Head of caudate nucleus (tissue), 42 donors: Measurements from ENCODE around the gene PDS5A.
"Not testable (repeated sequence)": the region's sequence is repeated elsewhere in the genome, so short reads cannot be mapped to it uniquely, and the experiment has no call there.

ENCODE experiments used
- DNase-seq, 42 donors: peaks; one replicate each; pipeline versions ENCODE4 v3.0.0 to v3.0.0-alpha.2; 2020 to 2021; ENCODE audit warnings: mixed read lengths in 7 of 42
- intact Hi-C: fragments of 100-400 bp; cut with DNase I; formaldehyde crosslinking; loops from one replicate; pipeline ENCODE4 v1.15.0; 2022

The PDS5A gene

DNA sequence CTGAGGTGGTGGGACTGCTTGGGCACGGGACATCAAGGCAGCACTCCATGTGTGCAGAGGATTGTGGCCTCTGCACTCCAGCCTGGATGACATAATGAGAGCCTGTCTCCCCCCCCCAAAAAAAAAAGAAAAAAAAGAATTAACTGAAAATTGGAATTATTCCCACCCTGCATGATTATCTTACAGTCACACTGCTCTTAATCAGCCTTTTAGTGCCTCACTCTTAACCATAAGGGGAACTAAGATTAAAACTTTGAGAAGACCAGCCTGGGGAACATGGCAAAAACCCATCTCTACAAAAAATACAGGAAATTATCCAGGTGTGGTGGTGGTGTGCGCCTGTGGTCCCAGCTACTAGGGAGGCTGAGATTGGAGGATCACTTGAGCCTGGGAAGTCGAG is 185.2 kb downstream of the PDS5A start:
- DNase-seq, result no peak

DNA sequence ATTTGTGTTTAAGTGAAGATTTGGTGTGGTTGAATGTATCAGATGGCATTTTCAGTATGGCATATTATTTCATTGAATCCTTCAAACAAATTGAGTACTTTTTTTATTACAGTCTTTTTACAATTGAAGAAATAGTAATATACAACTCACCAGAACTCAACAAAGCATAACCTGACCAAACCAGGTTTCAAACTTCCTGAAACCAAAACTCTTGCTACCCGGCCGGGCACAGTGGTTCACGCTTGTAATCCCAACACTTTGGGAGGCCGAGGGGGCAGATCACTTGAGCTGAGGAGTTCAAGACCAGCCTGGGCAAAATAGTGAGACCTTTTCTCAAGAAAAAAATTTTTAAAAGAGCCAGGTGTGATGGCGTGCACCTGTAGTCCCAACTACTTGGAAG is 185.6 kb downstream of the PDS5A start:
- DNase-seq, result no peak
- intact Hi-C loops, result no loop called here

More for the DNA sequence above, 185.2 kb downstream of the PDS5A start:
- intact Hi-C loops, result no loop called here

DNA sequence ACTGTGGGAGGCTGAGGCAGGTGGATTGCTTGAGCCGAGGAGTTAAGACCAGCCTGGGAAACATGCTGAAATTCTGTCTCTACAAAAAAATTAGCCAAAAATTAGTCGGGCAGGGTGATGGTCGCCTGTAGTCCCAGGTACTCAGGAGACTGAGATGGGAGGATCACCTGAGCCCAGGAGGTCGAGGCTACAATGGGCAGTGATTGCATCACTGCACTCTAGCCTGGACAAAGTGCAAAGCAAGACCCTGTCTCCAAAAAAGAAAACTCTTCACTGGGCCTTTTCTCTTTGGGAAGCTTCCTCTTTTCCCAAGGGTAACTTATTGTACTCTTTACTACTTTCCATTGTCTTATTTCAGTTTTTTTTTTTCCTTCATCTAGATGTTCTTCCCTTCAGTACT is 190.9 kb downstream of the PDS5A start:
- DNase-seq, result no peak
- intact Hi-C loops, result no loop called here

DNA sequence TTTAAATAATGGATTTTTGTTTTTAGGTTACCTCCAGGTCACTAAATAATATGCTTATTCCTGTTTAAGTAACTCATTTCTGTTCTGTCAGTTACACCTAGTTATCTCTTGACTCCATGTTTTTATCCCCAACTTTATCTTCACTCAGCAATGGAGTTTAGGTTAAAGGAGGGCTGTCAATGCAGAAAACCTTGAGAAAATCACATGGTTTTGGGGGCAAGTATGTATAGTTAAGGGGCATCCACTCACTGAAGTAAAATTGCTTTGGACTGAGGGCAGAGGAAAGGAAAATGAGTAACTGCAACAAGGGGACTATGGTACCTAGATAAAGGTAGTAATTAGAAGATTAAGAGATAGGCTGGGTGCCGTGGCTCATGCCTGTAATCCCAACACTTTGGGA is 192.6 kb downstream of the PDS5A start:
- no peak for DNase-seq
- intact Hi-C loops, result no loop called here

DNA sequence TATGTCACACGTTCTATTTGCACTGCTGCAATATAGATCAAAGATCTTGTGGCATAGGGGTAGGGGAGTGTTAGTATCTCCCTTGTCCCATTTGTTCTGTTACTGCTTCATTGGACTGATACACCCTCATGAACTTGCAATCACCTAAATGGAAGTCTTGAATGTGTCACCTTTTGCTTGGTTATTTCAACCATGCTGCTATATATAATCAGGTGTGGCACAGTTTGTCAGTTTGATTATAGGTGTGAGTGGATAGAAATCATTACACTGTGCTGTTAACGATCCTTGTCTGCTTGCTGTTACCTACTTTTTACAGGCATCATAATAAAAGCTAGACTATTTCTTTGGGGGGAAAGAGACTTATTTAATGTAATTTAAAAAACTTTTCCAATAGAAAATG is 195.7 kb downstream of the PDS5A start:
- DNase-seq, intact Hi-C loops: not testable (repeated sequence)
